H54 (cell line): ENCODE results near the gene IGFBP4.

Experiments used
- DNase-seq: peaks from one replicate; pipeline ENCODE4 v3.0.0; 2011; ENCODE audit warnings: low spot score, mixed read lengths; ENCODE audit not compliant: insufficient read length
- FAIRE-seq: peaks from 3 replicates; lab custom pipeline; 2011; peaks lifted over from hg19 to GRCh38; lab: Jason Lieb, UNC
- POLR2A ChIP-seq: IDR thresholded peaks from 2 replicates; pipeline ENCODE4 v1.6.1; 2011; ENCODE audit warnings: low read depth, mild to moderate bottlenecking, low read length

The IGFBP4 gene

DNA sequence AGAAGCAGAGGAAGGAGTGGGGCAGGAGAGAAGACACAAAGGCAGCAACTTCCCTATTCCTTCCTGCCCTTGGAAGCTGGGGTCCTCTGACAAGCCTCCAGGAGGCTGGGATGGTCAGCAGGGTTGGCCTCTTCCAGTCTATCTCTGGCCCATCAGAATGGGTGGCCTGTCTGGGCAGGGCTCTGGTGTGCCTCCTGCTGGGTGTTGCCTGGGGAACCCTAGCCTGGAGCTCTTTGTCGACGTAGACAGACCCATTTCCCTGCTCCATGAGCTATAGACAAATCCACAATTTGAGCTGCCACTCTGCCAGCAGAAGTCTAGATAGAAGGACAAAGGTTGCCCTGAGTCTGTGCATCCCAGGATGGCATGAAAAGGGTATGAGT, 11.4 kb downstream of the IGFBP4 start:
- TF ChIP-seq POLR2A: no peak
- DNase-seq (no peak), FAIRE-seq (no peak)

DNA sequence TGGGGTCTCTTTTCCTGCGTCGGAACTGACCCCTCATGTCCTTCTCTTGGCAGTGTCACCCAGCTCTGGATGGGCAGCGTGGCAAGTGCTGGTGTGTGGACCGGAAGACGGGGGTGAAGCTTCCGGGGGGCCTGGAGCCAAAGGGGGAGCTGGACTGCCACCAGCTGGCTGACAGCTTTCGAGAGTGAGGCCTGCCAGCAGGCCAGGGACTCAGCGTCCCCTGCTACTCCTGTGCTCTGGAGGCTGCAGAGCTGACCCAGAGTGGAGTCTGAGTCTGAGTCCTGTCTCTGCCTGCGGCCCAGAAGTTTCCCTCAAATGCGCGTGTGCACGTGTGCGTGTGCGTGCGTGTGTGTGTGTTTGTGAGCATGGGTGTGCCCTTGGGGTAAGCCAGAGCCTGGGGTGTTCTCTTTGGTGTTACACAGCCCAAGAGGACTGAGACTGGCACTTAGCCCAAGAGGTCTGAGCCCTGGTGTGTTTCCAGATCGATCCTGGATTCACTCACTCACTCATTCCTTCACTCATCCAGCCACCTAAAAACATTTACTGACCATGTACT, 13.2 kb downstream of the IGFBP4 start:
- no peak for DNase-seq
- no peak for FAIRE-seq
- no peak for TF ChIP-seq POLR2A

DNA sequence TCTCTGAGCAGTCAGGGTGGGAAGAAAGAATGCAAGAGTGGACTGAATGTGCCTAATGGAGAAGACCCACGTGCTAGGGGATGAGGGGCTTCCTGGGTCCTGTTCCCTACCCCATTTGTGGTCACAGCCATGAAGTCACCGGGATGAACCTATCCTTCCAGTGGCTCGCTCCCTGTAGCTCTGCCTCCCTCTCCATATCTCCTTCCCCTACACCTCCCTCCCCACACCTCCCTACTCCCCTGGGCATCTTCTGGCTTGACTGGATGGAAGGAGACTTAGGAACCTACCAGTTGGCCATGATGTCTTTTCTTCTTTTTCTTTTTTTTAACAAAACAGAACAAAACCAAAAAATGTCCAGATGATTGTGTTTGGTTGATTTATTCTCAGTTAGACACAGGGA, 14.1 kb downstream of the IGFBP4 start:
- FAIRE-seq: no peak
- no peak for DNase-seq
- TF ChIP-seq POLR2A: no peak

DNA sequence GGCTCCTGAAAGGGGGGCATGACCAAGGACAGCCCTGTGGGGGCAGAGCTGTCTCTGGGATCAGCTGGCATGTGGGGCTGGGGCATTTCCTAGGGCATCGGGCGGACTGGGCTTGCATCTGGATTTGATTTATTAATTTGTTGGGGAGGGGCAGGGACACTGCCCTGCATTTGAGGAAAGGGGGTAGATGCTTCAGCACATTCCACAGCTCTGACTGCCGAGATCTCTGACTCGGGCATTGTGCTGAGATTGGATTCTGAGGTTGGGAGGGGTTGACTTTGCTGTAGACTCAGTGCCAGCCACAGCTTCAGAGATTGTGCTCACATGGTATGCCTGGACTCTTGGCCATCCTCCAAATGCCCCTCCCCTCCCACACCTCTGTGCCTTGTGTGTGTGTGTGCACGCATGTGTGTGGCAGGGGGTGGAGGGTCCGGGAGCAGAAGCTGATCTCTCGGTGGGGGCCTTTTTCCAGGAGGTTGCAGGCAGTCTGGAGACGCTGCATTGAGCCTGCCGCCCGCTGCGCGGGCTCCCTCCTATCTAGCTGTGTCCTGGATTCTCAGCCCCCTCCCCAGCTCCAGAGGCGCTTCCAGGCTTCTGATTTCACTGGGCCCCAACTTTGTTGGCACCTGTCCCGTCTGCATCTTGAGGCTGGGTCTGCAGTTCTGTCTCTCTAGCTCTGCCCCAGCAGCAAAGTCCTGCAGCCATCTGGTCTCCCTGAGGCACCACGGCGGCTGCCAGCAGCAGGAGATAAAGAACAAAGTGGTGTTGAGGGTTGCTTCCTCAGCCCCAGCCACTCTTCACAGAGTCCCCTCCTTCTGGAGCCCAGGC, 14.9 kb downstream of the IGFBP4 start:
- no peak for TF ChIP-seq POLR2A
- FAIRE-seq: no peak
- DNase-seq: peak; percentile 80

DNA sequence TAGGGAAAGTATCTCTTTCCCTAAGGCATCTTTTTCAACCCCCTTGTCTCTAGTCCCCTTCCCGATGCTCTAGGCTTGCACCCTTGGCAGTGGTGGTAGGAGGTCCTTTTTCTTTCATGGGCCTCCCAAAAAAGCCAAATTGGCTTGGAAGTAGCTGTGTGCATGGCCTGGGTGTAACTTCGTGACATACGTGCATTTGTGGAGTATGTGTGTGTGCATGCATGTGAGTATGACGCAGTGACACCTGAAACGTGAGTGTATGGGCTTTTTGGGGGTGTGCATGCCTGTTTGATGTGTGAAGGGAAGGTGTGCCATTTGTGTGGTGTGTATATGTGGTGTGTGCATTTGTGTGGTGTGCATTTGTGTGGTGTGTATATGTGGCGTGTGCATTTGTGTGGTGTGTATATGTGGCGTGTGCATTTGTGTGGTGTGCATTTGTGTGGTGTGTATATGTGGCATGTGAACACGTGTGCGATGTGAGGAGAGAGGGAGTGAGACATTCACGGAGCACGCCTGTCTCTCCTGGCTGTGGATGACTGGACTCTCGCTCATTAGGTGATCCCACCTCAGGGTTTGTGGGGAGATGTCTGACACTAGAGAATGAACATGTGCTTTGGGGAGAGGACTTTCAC, 15.7 kb downstream of the IGFBP4 start:
- no peak for TF ChIP-seq POLR2A
- DNase-seq (no peak), FAIRE-seq (no peak)

DNA sequence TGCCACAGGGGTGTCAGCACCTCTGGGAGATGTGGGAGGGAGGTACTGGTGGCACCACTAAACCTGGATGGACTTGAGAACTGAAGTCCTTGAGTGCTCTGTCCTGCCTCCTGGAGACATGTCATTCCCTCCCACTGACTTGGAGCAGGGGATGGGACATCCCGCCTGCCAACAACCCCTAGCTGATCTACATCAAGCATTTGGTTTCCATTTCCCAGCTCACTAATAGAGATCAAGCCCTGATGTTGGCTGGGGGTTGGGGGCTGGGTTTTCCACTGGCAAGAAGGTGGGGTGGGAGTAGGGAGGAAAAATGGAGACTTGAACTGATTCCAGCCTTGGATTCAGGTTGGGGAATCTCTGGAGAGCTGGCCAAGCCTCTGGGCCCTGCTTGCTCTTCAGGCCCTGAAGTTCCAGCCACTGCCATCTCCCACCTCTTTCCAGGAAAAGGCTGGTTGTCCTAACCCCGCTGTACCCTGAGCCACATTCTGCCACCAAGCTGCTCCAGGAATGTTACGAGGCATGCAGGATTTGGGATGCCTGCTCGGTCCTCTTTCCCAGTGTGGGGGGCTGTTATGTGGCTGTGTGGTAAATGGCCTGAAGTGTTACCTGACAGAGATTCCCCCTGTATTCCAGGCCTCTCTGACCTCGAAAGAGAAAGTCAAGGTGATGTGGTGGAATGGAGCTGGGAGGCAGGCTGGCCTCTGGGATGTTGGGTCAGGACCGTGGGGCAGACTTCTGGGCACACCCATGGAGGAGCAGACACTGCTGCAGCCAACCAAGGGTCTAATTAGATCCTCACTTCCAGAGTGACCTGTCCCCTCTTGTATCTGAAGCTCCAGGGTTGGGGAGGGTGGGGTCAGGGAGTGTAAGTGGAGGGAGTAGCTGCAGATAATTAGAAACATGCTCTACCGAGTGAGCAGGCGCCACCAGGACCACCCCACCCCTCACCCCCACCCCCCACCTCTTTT, 16.7 kb downstream of the IGFBP4 start:
- no peak for DNase-seq
- no peak for FAIRE-seq

DNA sequence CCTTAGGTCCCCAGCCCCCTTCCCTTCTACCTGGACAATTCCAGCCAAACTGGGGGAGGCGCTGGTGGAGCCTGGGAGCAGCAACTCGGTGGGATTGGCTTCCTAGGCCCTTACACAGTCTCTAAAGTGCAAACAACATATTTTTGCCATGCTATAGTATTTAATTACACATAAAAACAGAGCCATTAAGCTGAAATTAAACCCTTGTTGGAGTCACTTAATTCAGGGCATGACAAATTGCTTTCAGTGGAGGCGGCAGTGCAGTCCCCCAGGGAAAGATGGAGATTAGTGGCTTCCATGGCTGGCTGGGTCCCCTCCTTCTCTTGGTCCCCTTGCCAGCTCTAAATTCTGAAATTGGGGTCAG, 17.3 kb downstream of the IGFBP4 start:
- TF ChIP-seq POLR2A: no peak
- FAIRE-seq (no peak), DNase-seq (no peak)

More for the DNA sequence above, 16.7 kb downstream of the IGFBP4 start:
- TF ChIP-seq POLR2A: no peak

DNA sequence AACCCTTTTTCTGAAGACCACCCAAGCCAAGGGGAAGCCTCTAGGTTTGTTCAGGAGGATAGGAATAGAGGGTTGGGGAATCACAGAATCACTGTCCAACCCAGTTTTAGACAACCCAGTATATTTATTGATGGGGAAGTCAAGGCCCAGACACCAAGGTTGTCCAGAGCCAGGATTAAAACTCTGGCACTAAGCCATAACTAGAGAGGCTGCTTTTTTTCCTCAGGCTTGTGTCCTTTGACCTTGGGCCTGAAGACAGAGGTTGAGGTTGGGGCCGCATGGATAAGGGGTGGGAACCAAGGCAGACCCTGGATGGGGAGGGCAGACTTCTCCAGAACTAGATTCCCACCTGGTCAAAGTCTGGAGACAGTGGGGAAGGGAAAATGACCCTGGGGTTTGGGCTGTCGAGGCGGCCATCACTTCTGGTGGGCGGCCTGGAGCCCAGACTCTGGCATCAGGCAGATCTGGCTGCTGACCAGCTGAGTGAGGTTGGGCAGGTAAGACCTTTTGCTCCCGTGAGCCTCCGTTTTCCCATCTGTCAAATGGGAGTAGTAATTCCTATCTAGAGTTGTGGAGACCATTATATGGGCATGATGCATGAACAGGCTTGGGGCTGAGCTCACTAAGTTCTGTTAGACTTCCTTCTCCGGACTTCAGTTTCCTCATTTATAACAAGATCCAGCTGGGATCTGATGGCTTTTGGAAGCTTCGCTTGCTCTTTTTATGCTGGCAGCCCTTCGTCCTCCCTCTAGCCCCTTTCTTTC, 17.9 kb downstream of the IGFBP4 start:
- TF ChIP-seq POLR2A: no peak
- FAIRE-seq (no peak), DNase-seq (no peak)

DNA sequence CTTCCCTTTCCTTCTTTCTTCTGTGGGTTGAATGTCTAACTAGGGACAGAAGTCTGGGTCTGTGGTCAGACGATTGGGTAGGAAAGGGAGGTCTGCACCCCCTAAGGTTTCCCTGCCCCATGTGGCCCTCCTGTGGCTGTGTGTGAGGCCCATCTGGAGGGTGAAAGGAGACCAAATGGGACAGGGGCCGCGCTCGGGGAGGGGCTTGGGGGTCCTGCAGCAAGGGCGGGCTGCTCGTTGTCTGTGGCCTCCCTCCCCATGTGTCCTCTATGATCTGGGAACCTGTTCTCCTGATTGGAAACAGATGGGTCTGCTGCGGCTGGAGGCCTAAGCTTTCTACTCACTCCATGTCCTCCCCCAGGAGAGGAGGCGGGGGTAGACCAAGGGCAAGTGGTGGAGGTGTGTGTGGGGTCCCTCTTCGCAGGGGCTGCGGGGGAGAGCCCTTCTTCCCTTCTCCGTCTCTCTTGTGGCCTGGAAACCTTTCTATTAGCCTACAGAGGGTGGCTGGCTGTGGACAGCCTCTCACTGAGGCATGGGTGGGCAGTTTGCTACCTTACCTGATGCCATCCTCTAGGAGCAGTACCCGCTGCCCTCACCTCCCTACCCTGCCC, 18.6 kb downstream of the IGFBP4 start:
- no peak for TF ChIP-seq POLR2A
- FAIRE-seq: no peak
- no peak for DNase-seq

DNA sequence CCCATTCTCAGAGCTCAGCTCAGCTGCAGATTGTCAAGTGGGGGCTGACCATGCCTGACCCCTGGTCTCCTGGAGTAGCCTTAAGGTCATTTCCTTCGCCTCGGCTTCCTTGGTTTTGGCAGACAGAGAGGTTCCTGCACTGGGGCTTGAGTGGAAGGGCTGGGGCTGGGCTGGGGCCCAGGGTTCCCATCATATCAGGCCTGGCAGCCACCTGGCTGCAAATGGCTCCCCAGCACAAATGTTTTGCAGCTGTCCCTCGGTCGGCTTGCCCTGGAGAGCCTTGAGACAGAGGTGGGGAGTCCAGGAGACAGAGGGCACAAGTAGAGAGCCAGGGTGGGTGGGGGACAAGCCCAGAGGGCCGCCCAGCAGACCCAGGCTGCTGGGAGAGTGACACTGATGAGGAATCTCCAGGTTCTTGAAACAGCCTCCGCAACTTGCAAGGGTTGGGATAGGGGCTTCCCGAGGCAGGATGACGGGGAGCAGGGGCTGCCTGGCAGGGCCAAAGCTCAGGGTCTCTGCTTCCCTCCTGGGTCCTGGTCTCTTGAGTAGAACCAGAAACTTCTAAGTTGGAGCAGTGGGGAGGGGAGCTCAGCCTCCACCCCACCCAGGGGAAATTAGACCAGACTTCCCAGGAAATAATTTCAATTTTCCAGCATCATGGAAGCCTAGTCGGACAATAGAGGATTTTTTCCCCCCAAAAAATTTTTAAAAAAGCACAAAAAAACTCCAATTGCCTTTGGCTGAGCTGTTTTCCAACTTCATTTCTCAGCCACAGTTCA, 19.3 kb downstream of the IGFBP4 start:
- no peak for DNase-seq

DNA sequence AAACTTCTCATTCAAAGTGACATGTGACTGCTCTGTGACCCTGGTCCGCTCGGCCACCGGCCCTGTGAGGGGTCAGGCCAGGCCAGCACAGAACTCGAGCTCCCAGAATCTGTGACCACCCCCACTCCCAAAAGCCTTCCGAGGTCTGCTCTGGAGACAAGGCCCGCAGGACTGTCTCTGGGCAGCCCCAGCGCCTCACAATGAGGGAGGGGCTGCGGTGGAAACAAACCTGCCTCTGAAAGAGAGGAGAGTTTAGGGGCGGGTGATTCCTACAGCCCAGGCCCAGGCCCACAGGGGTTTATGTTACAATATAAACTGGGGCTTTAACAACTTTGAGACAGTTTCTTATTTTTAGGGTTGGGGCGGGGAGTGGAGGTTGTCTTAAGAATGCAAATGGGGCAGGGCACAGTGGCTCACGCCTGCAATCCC, 19.9 kb downstream of the IGFBP4 start:
- DNase-seq: no peak
- no peak for TF ChIP-seq POLR2A
- no peak for FAIRE-seq

More for the DNA sequence above, 19.3 kb downstream of the IGFBP4 start:
- no peak for FAIRE-seq
- no peak for TF ChIP-seq POLR2A

DNA sequence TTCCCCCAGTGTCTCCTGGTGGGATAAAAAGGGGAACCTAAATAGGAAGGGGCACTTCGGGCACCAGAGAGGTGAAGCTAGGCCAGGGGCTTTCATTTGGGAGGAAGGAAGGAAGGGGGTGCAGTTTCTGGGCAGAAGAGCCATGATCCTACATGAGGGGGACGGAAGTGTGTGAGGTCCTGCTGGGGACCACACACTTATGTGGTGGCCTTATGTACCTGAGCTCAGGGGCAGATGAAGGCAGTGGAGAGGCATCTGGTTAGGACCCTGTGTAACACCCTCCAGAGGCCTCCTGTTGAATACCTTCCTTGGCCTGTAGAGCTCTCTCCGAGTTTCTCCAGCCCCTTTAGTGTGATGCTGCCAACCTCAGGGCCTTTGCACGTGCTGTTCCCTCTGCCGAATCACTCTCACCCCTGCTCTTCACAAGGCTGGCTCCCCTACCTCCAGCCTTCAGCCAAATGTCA, 21.2 kb downstream of the IGFBP4 start:
- TF ChIP-seq POLR2A: no peak
- no peak for FAIRE-seq
- DNase-seq: no peak
